Breast epithelium (tissue), 4 donors: ENCODE data around the gene FAM117B. TPM values are rescaled to one million over a fixed set of nuclear protein-coding genes. Genes with fewer than 3 reads are reported as not detected.

ENCODE experiments used
- DNase-seq, 2 donors: peaks; one replicate each; pipeline ENCODE4 v3.0.0-alpha.2; 2019; ENCODE audit warnings: low spot score in 2 of 2
- H3K27ac ChIP-seq, 2 donors: fragments of 200-600 bp; sonication (generic) in 1 of 2; one replicate each; pipeline ENCODE4 v1.5.1; 2016 to 2019; ENCODE audit warnings: mild to moderate bottlenecking in 1 of 2
- H3K27me3 ChIP-seq, 2 donors: fragments of 200-600 bp; sonication (generic) in 1 of 2; one replicate each; pipeline versions ENCODE4 v1.5.1 to v1.6.0; 2017 to 2019; ENCODE audit warnings: control low read depth in 1 of 2, mild to moderate bottlenecking in 1 of 2
- H3K36me3 ChIP-seq: fragments of 200-600 bp; one replicate; pipeline ENCODE4 v1.5.1; 2019
- H3K4me1 ChIP-seq, 2 donors: fragments of 200-600 bp; sonication (generic); one replicate each; pipeline ENCODE4 v1.5.1; 2016 to 2019; ENCODE audit warnings: control low read depth in 1 of 2
- H3K4me3 ChIP-seq, 3 donors: fragments of 200-600 bp; sonication (generic); 1 replicate in 2 of 3; 2 replicates in 1 of 3; pipeline ENCODE4 v1.5.1; 2016 to 2019; ENCODE audit warnings: mild to moderate bottlenecking in 3 of 3, moderate library complexity in 2 of 3
- H3K9me3 ChIP-seq, 2 donors: fragments of 200-600 bp; sonication (generic) in 1 of 2; one replicate each; pipeline ENCODE4 v1.5.1; 2016 to 2019; ENCODE audit warnings: control low read depth in 1 of 2
- CTCF ChIP-seq, 3 donors: fragments of 450-650 bp; IDR thresholded peaks; one replicate each; pipeline ENCODE4 v1.5.1; 2016 to 2017; ENCODE audit warnings: antibody characterized with exemption in 3 of 3, mild to moderate bottlenecking in 3 of 3, moderate library complexity in 3 of 3
- POLR2A ChIP-seq: fragments of 450-650 bp; IDR thresholded peaks from one replicate; pipeline ENCODE4 v1.6.1; 2016; ENCODE audit warnings: antibody characterized with exemption, mild to moderate bottlenecking, moderate library complexity
- POLR2AphosphoS5 ChIP-seq, 3 donors: sonication (generic); formaldehyde crosslinking; IDR thresholded peaks; one replicate each; pipeline ENCODE4 v1.6.1; 2017; ENCODE audit warnings: antibody characterized with exemption in 3 of 3
- intact Hi-C: fragments of 100-400 bp; cut with DNase I; formaldehyde crosslinking; loops from one replicate; pipeline ENCODE4 v1.15.1; 2023; ENCODE audit warnings: low total_unique reads
- total RNA-seq, 3 donors: library from RNA; depleted of rRNA; stranded (reverse); fragments of >200 nt; gene quantifications; one replicate each; pipeline ENCODE4 v1.1.0, GENCODE V29; 2016

FAM117B gene
- total RNA-seq, 3 donors from 2014 or later: 9.4 to 13.1 (median 11.9) TPM

DNA sequence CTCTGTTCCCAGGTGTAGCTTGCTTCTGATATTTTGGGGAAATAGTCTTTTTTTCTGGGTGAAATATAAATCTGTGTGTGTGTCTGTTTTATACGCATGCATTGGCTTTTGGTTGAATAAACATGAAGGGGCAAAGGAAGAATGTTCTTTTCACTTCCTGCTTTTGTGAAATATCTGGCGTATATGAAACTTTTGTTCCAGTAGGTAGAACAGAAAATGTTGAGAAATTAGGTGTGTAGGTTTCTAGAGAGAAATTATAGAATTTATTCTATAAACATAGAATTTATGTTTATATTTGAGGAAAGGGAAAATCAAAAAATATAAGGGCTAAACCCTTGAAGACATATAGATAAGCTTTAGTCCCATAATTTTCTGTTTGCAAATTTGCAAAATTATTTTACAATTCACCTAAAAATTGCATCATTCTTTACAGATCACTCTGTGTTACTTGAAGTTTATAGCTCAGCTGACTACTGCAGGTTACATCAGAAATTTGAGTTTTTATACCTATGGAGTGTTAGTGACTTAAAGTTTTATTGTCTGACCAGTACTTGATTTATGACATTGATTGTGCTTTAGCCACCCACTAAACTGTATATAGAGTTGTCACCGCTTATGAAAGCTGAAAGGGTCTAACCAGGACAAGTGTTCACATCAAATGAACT lies 116.1 kb downstream of the FAM117B start:
- H3K36me3 ChIP-seq: no peaks in the 10 kb centered on the region
- TF ChIP-seq CTCF (IDR thresholded peaks at IDR 0.05) (no peak), POLR2AphosphoS5 (IDR thresholded peaks at IDR 0.05) (no peak), POLR2A (no peak)
- no peaks in the 10 kb centered on the region for H3K27me3 ChIP-seq
- no peak overlapping the region for H3K27ac ChIP-seq
- H3K4me1 ChIP-seq: no peaks in the 10 kb centered on the region
- no peak overlapping the region for H3K4me3 ChIP-seq
- intact Hi-C loops: no loop called here
- no peaks in the 10 kb centered on the region for H3K9me3 ChIP-seq
- DNase-seq: no peak

DNA sequence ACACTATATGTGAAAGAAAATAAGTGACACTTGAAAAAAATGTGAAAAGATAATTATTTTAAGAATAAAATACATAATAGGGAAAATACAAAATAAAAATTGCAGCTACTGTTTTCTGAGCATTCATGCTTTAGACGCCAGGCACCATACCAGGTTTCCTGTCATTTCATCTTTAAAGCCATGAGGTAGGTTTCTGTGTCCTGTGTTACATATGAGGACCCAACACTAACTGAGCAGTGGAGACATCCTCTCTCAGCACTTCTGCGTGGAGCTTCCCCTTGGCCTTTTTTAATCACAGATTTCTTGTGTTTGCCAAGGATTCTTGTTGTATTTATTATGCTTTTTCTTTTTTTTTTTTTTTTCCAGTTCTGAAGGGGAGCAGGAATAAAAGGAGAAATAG lies 117.3 kb downstream of the FAM117B start:
- H3K36me3 ChIP-seq: no peaks in the 10 kb centered on the region
- H3K27ac ChIP-seq: no peak overlapping the region
- TF ChIP-seq CTCF (IDR thresholded peaks at IDR 0.05) (no peak), POLR2AphosphoS5 (IDR thresholded peaks at IDR 0.05) (no peak)
- no peak for DNase-seq
- no peaks in the 10 kb centered on the region for H3K4me1 ChIP-seq
- intact Hi-C loops: no loop called here
- H3K27me3 ChIP-seq: no peaks in the 10 kb centered on the region
- no peaks in the 10 kb centered on the region for H3K9me3 ChIP-seq
- H3K4me3 ChIP-seq: no peak overlapping the region

- intact Hi-C loops: no loop called here
- Histone ChIP-seq H3K9me3 (no peaks in the 10 kb centered on the region), H3K4me1 (no peaks in the 10 kb centered on the region), H3K4me3 (no peak overlapping the region), H3K36me3 (no peaks in the 10 kb centered on the region), H3K27me3 (no peaks in the 10 kb centered on the region), H3K27ac (no peak overlapping the region)
- TF ChIP-seq CTCF (IDR thresholded peaks at IDR 0.05) (no peak), POLR2AphosphoS5 (IDR thresholded peaks at IDR 0.05) (no peak), POLR2A (no peak)
- no peak for DNase-seq
Observed at GRCh38 chr2:202754936-202755335, 120.2 kb downstream of the FAM117B start.

DNA sequence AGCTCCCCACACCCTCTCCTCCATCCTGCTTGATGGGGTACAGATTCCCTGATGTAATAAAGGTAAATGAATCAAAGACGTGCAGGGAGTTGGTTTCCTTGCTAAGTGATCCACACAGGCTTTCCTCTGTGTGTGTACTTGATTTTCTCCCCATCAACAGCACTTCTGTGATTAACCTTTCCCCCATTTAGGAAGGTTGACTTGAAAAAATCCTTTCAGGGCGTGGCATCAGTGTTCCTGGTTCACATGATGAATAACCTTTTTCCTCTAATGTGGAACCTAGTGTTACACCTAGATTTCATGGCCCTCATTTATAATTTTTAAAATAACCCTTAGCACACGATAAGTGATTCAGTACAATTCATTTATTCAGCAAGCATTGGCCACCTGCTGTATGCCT lies 121.8 kb downstream of the FAM117B start:
- Histone ChIP-seq H3K4me1 (no peaks in the 10 kb centered on the region), H3K27ac (no peak overlapping the region), H3K9me3 (no peaks in the 10 kb centered on the region), H3K27me3 (no peaks in the 10 kb centered on the region), H3K4me3 (no peak overlapping the region), H3K36me3 (no peaks in the 10 kb centered on the region)
- DNase-seq: no peak
- TF ChIP-seq POLR2AphosphoS5 (IDR thresholded peaks at IDR 0.05): no peak
- no peak for TF ChIP-seq CTCF (IDR thresholded peaks at IDR 0.05)
- no peak for TF ChIP-seq POLR2A
- intact Hi-C loops: no loop called here

GRCh38 chr2:202757339-202757738 lies 122.6 kb downstream of the FAM117B start:
- Histone ChIP-seq H3K4me3 (no peak overlapping the region), H3K36me3 (no peaks in the 10 kb centered on the region), H3K4me1 (no peaks in the 10 kb centered on the region), H3K9me3 (no peaks in the 10 kb centered on the region), H3K27ac (no peak overlapping the region), H3K27me3 (no peaks in the 10 kb centered on the region)
- no peak for TF ChIP-seq POLR2A
- TF ChIP-seq POLR2AphosphoS5 (IDR thresholded peaks at IDR 0.05): no peak
- no peak for TF ChIP-seq CTCF (IDR thresholded peaks at IDR 0.05)
- DNase-seq: no peak
- intact Hi-C loops: no loop called here
